OCI-LY3 (cell line): Measurements from ENCODE around the gene SDK1.

Source experiments
- CTCF ChIP-seq: fragments of 200-600, 300-600 bp; sonication (generic); IDR thresholded peaks from 2 replicates; pipeline ENCODE4 v1.5.1; 2014; ENCODE audit warnings: antibody characterized with exemption, low read length, low read depth
- EZH2phosphoT487 ChIP-seq: fragments of 200-600 bp; shearing (Covaris generic); IDR thresholded peaks from 2 replicates; pipeline ENCODE4 v1.6.1; 2018; ENCODE audit warnings: antibody characterized with exemption, mixed run types, low read depth

GRCh38 chr7:3953946-3954345 is 652.9 kb downstream of the SDK1 start:
- no peak for TF ChIP-seq EZH2phosphoT487
- no peak for TF ChIP-seq CTCF
